ENCODE measurements around the gene ADAMTS6.
A peak's percentile ranks its signal among the peaks of the same experiment; 100 is the strongest.
"Not testable (repeated sequence)": the region's sequence is repeated elsewhere in the genome, so short reads cannot be mapped to it uniquely, and the experiment has no call there.

Gene ADAMTS6

DNA sequence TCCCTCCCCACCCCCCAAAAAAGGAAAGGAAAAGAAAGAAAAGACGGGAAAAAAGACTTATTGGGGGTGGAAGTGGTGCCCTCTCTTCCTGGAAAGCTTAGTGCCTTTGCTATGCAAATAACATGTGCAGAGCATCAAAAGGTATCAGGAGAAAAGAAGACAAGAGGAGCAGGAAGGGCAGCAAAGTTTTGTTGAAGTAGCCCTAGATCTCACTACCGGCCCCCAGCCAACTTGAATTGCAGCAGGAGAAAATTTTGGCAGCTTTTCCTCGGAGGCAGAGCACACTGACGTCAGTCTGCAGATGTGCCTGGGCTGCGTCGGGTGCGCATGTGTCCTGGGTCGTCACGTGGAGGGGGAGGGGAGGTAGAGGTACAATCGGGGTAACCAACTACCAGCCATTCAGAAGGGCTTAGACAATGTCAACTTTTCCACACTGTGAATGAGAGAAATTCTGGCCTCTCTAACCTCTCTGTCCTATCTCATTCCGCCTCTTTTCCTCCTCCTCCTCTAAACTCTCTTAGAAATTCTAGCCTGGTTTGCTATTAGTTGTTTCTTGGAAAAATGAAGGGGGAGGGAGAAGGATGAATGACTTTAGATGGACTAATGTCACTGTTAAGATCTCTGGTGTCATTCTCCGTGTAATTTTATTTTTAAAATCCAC lies at the start of gene ADAMTS6:
TSS of gene ADAMTS6 (minus strand) at position 286 of the 661 bp plus-strand sequence. CDS start 8,247 bp downstream, outside the sequence.
- H3K27ac Mint-ChIP-seq = peak within 1 kb of the TSS; percentile 91
- no peak within 1 kb of the TSS for H3K4me3 Mint-ChIP-seq
- peaks cover 10% of the 10 kb centered on the region for H3K4me1 Mint-ChIP-seq (ENCODE audit: low read depth)
- H3K36me3 Mint-ChIP-seq = no peaks in the 10 kb centered on the region
- H3K9me3 Mint-ChIP-seq (ENCODE audit: low read depth) = no peaks in the 10 kb centered on the region
- H3K27me3 Mint-ChIP-seq = no peaks in the 10 kb centered on the region

DNA sequence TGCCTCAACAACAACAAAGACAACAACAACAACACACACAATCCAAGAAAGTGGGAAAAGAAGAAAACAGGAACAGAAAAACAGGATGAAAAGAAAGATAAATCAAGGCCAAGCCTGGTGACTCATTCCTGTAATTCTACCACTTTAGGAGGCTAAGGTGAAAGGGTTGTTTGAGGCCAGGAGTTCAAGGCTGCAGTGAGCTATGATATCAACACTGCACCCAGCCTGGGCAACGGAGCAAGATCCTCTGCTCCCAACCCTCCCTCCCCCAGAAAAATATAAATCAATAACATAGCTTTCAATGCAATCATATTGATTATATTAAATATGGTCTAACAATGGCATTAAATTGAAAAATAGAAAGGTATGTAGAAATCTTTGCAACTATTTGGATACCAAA lies 49.2 kb upstream of the ADAMTS6 start:
- no peaks in the 10 kb centered on the region for H3K27me3 Mint-ChIP-seq
- H3K27ac Mint-ChIP-seq = no peak overlapping the region
- peaks cover 5% of the 10 kb centered on the region for H3K36me3 Mint-ChIP-seq

DNA sequence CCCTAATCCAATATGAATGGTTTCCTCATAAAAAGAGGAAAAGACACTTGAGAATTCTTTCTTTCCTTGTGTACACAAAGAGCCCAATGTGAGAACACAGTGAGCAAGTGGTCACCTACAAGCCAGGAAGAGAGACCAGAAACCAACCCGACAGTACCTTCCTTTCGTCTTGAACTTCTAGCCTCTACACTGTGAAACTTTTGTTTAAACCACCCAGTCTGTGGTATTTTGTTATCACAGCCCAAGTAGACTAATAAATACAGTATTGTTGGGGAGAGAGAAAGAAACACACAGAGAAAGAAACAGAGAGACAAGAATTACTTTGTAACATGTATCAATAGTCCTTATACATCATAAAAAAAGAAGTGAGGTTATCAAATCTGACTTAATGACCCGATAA lies 44.0 kb upstream of the ADAMTS6 start:
- Mint-ChIP-seq H3K27me3 (no peaks in the 10 kb centered on the region), H3K9me3 (ENCODE audit: low read depth) (no peaks in the 10 kb centered on the region), H3K4me3 (no peak overlapping the region), H3K4me1 (ENCODE audit: low read depth) (no peaks in the 10 kb centered on the region), H3K36me3 (peaks cover 13% of the 10 kb centered on the region), H3K27ac (no peak overlapping the region)

More for the DNA sequence above, 49.2 kb upstream of the ADAMTS6 start:
- Mint-ChIP-seq H3K4me3 (no peak overlapping the region), H3K9me3 (ENCODE audit: low read depth) (no peaks in the 10 kb centered on the region), H3K4me1 (ENCODE audit: low read depth) (no peaks in the 10 kb centered on the region)

DNA sequence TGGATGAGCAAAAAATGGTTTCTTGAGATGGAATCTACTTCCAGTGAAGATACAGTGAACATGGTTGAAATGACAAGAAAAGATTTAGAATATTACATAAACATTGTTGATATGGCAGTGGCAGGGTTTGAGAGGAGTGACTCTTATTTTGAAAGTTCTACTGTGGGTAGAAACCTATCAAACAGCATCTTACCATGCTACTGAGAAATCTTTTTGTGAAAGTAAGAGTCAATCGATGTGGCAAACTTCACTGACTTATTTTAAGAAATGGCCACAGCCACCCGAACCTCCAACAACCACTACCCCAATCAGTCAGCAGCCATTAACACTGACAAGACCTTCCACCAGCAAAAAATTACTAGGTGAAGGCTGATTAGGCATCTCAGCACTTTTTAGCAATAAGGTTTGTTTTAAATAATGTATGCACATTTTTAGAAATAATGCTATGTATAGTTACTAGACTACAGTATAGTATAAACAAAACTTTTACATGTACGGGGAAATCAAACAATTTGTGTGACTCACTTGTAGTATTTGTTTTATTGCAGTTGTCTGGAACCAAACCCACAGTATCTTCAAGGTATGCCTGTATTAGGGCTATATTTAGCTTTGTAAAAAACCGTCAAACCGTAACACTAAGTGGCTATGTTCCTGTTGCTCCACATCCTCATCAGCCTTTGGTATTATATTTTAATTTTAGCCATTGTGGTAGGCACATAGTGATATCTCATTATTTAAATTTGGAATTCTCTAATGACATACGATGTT lies 30.6 kb upstream of the ADAMTS6 start:
- Mint-ChIP-seq H3K9me3 (ENCODE audit: low read depth) (no peaks in the 10 kb centered on the region), H3K27ac (no peak overlapping the region), H3K27me3 (no peaks in the 10 kb centered on the region), H3K4me3 (no peak overlapping the region), H3K4me1 (ENCODE audit: low read depth) (no peaks in the 10 kb centered on the region), H3K36me3 (peaks cover 8% of the 10 kb centered on the region)

DNA sequence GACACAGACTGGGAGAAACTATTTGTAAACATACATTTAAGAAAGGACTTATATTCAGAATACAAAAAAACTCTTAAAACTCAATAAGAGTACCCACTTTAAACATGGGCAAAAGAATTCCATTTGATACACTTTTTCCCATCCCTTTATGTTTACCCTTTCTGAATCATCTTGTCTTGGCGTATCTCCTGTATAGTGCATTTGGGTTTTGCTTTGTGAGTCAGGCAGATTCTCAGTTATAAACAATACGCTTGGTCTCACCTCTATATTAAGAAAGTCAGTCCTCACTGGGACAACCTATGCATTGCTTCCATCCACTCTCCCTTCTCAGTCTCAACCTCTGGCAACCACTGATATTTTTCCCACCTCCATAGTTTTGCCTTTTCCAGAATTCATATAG lies 27.3 kb upstream of the ADAMTS6 start:
- Mint-ChIP-seq H3K27ac (no peak overlapping the region), H3K9me3 (ENCODE audit: low read depth) (no peaks in the 10 kb centered on the region), H3K4me1 (ENCODE audit: low read depth) (no peaks in the 10 kb centered on the region), H3K4me3 (no peak overlapping the region), H3K36me3 (peaks cover 9% of the 10 kb centered on the region), H3K27me3 (no peaks in the 10 kb centered on the region)

- no peak overlapping the region for H3K27ac Mint-ChIP-seq
- H3K4me3 Mint-ChIP-seq = no peak overlapping the region
- no peaks in the 10 kb centered on the region for H3K9me3 Mint-ChIP-seq (ENCODE audit: low read depth)
- H3K27me3 Mint-ChIP-seq = no peaks in the 10 kb centered on the region
- no peaks in the 10 kb centered on the region for H3K4me1 Mint-ChIP-seq (ENCODE audit: low read depth)
- H3K36me3 Mint-ChIP-seq = peaks cover 6% of the 10 kb centered on the region
Measured at GRCh38 chr5:65506961-65507360, 25.2 kb upstream of the ADAMTS6 start.

- Mint-ChIP-seq H3K27me3 (no peaks in the 10 kb centered on the region), H3K9me3 (ENCODE audit: low read depth) (no peaks in the 10 kb centered on the region), H3K4me3 (no peak overlapping the region), H3K27ac (no peak overlapping the region), H3K36me3 (peaks cover 5% of the 10 kb centered on the region), H3K4me1 (ENCODE audit: low read depth) (no peaks in the 10 kb centered on the region)
Measured at GRCh38 chr5:65489119-65489518, 7.4 kb upstream of the ADAMTS6 start.

GRCh38 chr5:65488038-65488687 lies 6.4 kb upstream of the ADAMTS6 start:
- not testable (repeated sequence) for H3K9me3 Mint-ChIP-seq (ENCODE audit: low read depth); H3K4me3 Mint-ChIP-seq; H3K4me1 Mint-ChIP-seq (ENCODE audit: low read depth); H3K27ac Mint-ChIP-seq; H3K36me3 Mint-ChIP-seq; H3K27me3 Mint-ChIP-seq

GRCh38 chr5:65486803-65487202 lies 5.1 kb upstream of the ADAMTS6 start:
- H3K36me3 Mint-ChIP-seq; H3K27ac Mint-ChIP-seq; H3K4me3 Mint-ChIP-seq; H3K9me3 Mint-ChIP-seq (ENCODE audit: low read depth); H3K27me3 Mint-ChIP-seq: not testable (repeated sequence)
- peaks cover 10% of the 10 kb centered on the region for H3K4me1 Mint-ChIP-seq (ENCODE audit: low read depth)

GRCh38 chr5:65485405-65485804 lies 3.7 kb upstream of the ADAMTS6 start:
- Mint-ChIP-seq H3K36me3 (peaks cover 5% of the 10 kb centered on the region), H3K4me3 (no peak overlapping the region), H3K4me1 (ENCODE audit: low read depth) (peaks cover 10% of the 10 kb centered on the region), H3K9me3 (ENCODE audit: low read depth) (no peaks in the 10 kb centered on the region), H3K27ac (no peak overlapping the region), H3K27me3 (no peaks in the 10 kb centered on the region)

DNA sequence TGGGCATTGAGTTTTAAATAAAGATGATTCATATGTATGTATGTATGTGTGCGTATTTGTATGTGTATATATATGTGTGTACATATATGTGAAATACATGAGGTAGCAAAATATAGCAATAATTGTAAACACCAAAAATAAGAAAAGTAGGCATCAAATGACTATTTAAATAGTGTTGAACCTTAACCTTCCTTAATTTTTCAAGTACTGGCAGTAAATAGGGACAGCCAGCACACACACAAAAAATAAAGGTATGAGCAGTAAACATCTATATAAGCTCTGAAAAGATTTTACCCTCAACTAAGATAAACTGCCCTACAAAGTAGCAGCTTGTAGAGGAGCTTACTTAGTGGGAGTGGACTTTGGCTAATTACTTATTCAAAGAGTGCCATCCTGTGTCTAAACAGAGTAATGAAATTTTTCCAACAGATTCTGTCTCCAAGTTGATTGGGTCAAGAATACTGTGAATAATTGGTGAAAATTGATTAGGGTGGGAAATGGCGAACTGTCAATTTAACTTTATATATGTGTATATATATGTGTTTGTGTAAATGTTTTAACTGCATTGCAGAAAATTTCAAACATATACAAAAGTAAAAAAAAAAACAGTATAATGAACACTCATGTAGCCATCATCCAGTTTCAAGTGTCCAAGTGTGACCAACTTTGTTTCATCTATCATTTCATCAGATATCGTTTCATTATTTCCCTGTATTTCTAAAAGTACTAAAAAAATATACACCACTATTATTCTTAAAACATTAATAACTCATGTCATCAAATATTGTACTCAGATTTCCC lies 2.0 kb upstream of the ADAMTS6 start:
- Mint-ChIP-seq H3K4me1 (ENCODE audit: low read depth) (peaks cover 10% of the 10 kb centered on the region), H3K27me3 (no peaks in the 10 kb centered on the region), H3K27ac (peak overlapping the region; percentile 91), H3K4me3 (no peak overlapping the region), H3K36me3 (no peaks in the 10 kb centered on the region), H3K9me3 (ENCODE audit: low read depth) (no peaks in the 10 kb centered on the region)

- no peaks in the 10 kb centered on the region for H3K9me3 Mint-ChIP-seq (ENCODE audit: low read depth)
- peaks cover 10% of the 10 kb centered on the region for H3K4me1 Mint-ChIP-seq (ENCODE audit: low read depth)
- no peak overlapping the region for H3K4me3 Mint-ChIP-seq
- no peaks in the 10 kb centered on the region for H3K27me3 Mint-ChIP-seq
- H3K36me3 Mint-ChIP-seq = no peaks in the 10 kb centered on the region
- peak overlapping the region; percentile 91 for H3K27ac Mint-ChIP-seq
Measured at GRCh38 chr5:65482736-65483545, 1.2 kb upstream of the ADAMTS6 start.

GRCh38 chr5:65482296-65482735 lies 596 bp upstream of the ADAMTS6 start:
- H3K27me3 Mint-ChIP-seq = no peaks in the 10 kb centered on the region
- no peaks in the 10 kb centered on the region for H3K36me3 Mint-ChIP-seq
- no peaks in the 10 kb centered on the region for H3K9me3 Mint-ChIP-seq (ENCODE audit: low read depth)
- peaks cover 10% of the 10 kb centered on the region for H3K4me1 Mint-ChIP-seq (ENCODE audit: low read depth)
- H3K4me3 Mint-ChIP-seq = no peak overlapping the region
- peak overlapping the region; percentile 88 for H3K27ac Mint-ChIP-seq

DNA sequence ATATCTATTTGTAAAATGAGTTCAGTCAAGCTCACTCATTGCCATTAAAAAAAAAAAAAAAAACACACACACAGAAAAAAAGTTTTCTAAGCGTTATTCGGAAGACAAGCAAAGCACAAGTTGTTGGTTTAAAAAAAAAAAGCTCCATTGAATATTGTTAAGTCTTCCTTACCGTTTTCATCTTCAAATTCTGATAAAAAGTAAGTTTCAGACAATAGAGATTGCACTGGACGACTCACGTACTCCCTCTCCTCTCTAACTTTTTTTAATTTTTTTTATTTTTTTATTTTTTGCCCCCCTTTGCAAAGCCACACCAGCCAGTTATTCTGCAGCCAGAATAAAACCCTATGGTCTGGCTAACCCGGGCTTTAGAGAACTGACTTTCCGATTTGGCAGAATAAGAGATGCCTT lies 544 bp downstream of the ADAMTS6 start:
- H3K4me3 Mint-ChIP-seq = no peak overlapping the region
- H3K4me1 Mint-ChIP-seq (ENCODE audit: low read depth) = peaks cover 10% of the 10 kb centered on the region
- H3K27me3 Mint-ChIP-seq = no peaks in the 10 kb centered on the region
- H3K36me3 Mint-ChIP-seq = no peaks in the 10 kb centered on the region
- peak overlapping the region; percentile 88 for H3K27ac Mint-ChIP-seq
- no peaks in the 10 kb centered on the region for H3K9me3 Mint-ChIP-seq (ENCODE audit: low read depth)
